ENCODE measurements around the gene PARN. TPM values are rescaled to one million over a fixed set of nuclear protein-coding genes. Genes with fewer than 3 reads are reported as not detected.
"Not testable (repeated sequence)": the region's sequence is repeated elsewhere in the genome, so short reads cannot be mapped to it uniquely, and the experiment has no call there.

The PARN gene
- polyA plus RNA-seq, 1 experiment, result 33.9 TPM

DNA sequence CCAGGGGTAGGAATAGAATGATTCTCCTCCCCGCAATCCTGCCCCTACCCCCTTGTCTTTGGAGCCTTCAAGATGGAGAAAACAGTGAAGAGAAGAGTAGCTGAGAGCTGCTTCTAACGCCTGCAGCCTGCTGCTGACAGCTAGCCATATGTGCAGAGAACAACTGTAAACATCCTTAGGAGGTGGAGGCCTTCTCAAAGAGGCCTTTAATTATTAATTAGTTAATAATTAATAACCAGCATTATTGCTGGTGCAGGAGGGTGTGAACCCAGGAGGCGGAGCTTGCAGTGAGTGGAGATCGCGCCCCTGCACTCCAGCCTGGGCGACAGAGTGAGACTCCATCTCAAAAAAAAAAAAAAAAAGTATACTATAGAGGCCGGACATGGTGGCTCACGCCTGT lies 11.1 kb upstream of the PARN start:
- Histone ChIP-seq H3K9me3 (ENCODE audit: control insufficient read depth, insufficient read depth, low read length) (no peaks in the 10 kb centered on the region), H3K4me3 (ENCODE audit: low read depth, low read length) (no peak overlapping the region), H3K27ac (ENCODE audit: low read depth, low read length) (no peak overlapping the region), H3K27me3 (ENCODE audit: control insufficient read depth, insufficient read depth, low read length) (no peaks in the 10 kb centered on the region)
- ChIA-PET POLR2A (interaction anchor here (0.6 to 0.9 kb wide), 3 partner anchors 9 to 721 kb away, joined by 3 to 6 read pairs (median 3); partner anchors contain the start of genes BFAR and ERCC4), CTCF (no interaction called here)
- no peak for DNase-seq (ENCODE audit: low read depth, low spot score)
- TF ChIP-seq, protein P1, sequence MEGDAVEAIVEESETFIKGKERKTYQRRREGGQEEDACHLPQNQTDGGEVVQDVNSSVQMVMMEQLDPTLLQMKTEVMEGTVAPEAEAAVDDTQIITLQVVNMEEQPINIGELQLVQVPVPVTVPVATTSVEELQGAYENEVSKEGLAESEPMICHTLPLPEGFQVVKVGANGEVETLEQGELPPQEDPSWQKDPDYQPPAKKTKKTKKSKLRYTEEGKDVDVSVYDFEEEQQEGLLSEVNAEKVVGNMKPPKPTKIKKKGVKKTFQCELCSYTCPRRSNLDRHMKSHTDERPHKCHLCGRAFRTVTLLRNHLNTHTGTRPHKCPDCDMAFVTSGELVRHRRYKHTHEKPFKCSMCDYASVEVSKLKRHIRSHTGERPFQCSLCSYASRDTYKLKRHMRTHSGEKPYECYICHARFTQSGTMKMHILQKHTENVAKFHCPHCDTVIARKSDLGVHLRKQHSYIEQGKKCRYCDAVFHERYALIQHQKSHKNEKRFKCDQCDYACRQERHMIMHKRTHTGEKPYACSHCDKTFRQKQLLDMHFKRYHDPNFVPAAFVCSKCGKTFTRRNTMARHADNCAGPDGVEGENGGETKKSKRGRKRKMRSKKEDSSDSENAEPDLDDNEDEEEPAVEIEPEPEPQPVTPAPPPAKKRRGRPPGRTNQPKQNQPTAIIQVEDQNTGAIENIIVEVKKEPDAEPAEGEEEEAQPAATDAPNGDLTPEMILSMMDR (IDR thresholded peaks at IDR 0.05; ENCODE audit: low read depth, low read length), result no peak

DNA sequence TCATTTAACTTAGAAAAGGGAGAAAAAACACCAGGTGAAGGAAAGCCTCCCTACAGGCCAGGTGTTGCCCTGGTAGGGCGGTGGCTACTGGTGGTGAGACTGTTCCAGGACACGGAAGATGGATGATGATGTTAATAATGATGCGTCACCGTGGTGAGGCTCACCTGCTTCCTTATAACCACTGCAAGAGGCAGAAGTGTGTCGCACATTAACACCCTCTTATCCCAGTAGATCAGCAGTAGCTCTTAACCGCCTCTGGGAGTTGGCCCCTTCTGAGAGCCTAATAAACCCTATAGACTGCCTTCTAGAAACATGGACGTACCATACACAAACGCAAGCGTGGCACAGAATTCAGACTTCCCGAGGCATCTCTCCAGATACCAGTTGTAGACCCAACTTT lies 10.5 kb upstream of the PARN start:
- H3K27me3 ChIP-seq (ENCODE audit: control insufficient read depth, insufficient read depth, low read length), result no peaks in the 10 kb centered on the region
- no peak for DNase-seq (ENCODE audit: low read depth, low spot score)
- POLR2A ChIA-PET, result interaction anchor here (0.9 kb wide), 1 partner anchor 721 kb away, joined by 6 read pairs; the partner anchor contains the start of gene ERCC4
- no peak overlapping the region for H3K4me3 ChIP-seq (ENCODE audit: low read depth, low read length)
- no peak overlapping the region for H3K27ac ChIP-seq (ENCODE audit: low read depth, low read length)
- CTCF ChIA-PET, result no interaction called here
- TF ChIP-seq, protein P1 (IDR thresholded peaks at IDR 0.05; ENCODE audit: low read depth, low read length), result no peak
- no peaks in the 10 kb centered on the region for H3K9me3 ChIP-seq (ENCODE audit: control insufficient read depth, insufficient read depth, low read length)

DNA sequence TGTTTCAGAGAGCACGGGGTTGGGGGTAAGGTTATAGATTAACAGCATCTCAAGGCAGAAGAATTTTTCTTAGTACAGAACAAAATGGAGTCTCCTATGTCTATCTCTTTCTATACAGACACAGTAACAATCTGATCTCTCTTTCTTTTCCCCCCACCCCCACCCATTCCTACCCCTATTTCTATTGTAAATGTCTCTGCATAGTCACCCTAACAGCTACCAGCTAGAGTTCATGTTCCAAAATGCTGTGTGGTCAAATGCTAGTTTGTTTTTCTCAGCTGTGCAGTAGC lies 6.8 kb upstream of the PARN start:
- DNase-seq (ENCODE audit: low read depth, low spot score); CTCF ChIA-PET; H3K4me3 ChIP-seq (ENCODE audit: low read depth, low read length); H3K27me3 ChIP-seq (ENCODE audit: control insufficient read depth, insufficient read depth, low read length); H3K9me3 ChIP-seq (ENCODE audit: control insufficient read depth, insufficient read depth, low read length); H3K27ac ChIP-seq (ENCODE audit: low read depth, low read length); POLR2A ChIA-PET: not testable (repeated sequence)

DNA sequence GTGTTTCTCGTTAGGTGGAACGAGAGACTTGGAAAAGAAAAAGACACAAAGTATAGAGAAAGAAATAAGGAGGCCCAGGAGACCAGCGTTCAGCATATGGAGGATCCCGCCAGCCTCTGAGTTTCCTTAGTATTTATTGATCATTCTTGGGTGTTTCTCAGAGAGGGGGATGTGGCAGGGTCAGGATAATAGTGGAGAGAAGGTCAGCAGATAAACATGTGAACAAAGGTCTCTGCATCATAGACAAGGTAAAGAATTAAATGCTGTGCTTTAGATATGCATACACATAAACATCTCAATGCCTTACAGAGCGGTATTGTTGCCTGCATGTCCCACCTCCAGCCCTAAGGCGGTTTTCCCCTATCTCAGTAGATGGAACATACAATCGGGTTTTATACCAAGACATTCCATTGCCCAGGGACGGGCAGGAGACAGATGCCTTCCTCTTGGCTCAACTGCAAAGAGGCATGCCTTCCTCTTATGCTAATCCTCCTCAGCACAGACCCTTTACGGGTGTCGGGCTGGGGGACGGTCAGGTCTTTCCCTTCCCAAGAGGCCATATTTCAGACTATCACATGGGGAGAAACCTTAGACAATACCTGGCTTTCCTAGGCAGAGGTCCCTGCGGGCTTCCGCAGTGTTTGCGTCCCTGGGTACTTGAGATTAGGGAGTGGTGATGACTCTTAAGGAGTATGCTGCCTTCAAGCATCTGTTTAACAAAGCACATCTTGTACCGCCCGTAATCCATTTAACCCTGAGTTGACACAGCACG lies 6.3 kb upstream of the PARN start:
- H3K4me3 ChIP-seq (ENCODE audit: low read depth, low read length); CTCF ChIA-PET; H3K27me3 ChIP-seq (ENCODE audit: control insufficient read depth, insufficient read depth, low read length); POLR2A ChIA-PET; H3K27ac ChIP-seq (ENCODE audit: low read depth, low read length); DNase-seq (ENCODE audit: low read depth, low spot score); H3K9me3 ChIP-seq (ENCODE audit: control insufficient read depth, insufficient read depth, low read length): not testable (repeated sequence)

DNA sequence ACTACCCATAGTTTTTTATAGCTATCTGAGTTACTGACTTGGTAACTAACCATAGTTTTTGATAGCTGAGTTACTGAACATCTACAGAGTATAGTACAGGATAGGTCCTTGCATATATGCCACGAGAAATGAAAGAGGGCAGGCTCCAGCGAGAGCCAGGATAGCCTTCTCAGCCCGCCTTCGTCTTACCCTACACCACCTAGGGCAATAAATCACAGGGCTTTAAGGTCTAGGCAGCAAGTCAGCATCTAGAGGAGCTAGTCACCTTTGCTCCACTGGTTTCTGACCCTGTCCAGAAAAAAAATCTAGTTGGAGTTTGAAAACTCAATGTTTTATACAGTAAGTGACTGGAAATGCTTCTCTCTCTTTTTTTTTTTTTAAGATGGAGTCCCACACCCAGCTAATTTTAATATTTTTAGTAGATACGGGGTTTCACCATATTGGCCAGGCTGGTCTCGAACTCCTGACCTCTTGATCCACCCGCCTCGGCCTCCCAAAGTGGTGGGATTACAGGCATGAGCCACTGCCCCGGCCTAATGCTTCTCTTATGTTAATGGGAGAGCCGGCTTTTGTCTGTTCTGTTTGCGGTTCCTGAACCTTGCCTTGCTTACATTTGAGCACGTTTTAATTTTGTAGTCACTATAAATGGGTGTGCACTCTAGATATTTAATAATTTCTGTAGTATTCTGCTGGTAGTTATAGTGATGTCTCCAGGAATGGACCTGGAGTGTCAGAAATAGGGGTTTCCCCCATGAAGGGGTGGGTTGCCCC lies 5.5 kb upstream of the PARN start:
- TF ChIP-seq, protein P1 (IDR thresholded peaks at IDR 0.05; ENCODE audit: low read depth, low read length), result no peak
- Histone ChIP-seq H3K27ac (ENCODE audit: low read depth, low read length) (no peak overlapping the region), H3K4me3 (ENCODE audit: low read depth, low read length) (no peak overlapping the region), H3K27me3 (ENCODE audit: control insufficient read depth, insufficient read depth, low read length) (no peaks in the 10 kb centered on the region), H3K9me3 (ENCODE audit: control insufficient read depth, insufficient read depth, low read length) (no peaks in the 10 kb centered on the region; the same call in 1 of the 2 replicates)
- DNase-seq (ENCODE audit: low read depth, low spot score), result no peak
- CTCF ChIA-PET, result no interaction called here
- POLR2A ChIA-PET, result no interaction called here

DNA sequence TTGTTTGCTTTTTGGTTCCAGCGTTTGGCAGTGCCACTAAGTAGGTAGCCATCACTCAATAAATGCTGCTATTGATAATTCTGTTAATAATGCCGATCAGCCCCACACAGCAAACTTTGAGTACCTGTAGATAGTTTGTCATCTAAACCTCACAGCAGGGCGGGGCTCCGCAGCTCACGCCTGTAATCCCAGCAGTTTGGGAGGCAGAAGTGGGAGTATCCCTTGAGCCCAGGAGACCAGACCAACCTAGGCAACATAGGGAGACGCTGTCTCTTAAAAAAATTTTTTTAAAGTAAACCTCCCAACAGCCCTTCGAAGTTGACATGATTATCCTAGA lies 4.3 kb upstream of the PARN start:
- Histone ChIP-seq H3K27me3 (ENCODE audit: control insufficient read depth, insufficient read depth, low read length) (no peaks in the 10 kb centered on the region), H3K4me3 (ENCODE audit: low read depth, low read length) (peak overlapping the region; percentile 91), H3K27ac (ENCODE audit: low read depth, low read length) (no peak overlapping the region), H3K9me3 (ENCODE audit: control insufficient read depth, insufficient read depth, low read length) (no peaks in the 10 kb centered on the region; the same call in 1 of the 2 replicates)
- ChIA-PET POLR2A (interaction anchor here (0.5 to 1.0 kb wide), 2 partner anchors 72 to 715 kb away, joined by 3 read pairs; partner anchors contain the start of gene ERCC4), CTCF (no interaction called here)
- no peak for DNase-seq (ENCODE audit: low read depth, low spot score)
- TF ChIP-seq, protein P1 (IDR thresholded peaks at IDR 0.05; ENCODE audit: low read depth, low read length), result no peak

Measured in AG04450 (cell line).